SK-N-SH (cell line): ENCODE data around the gene MB.

ENCODE experiments used
- ELF1 ChIP-seq: IDR thresholded peaks from 2 replicates; pipeline ENCODE4 v1.4.0; 2012
- EP300 ChIP-seq, 2 experiments: IDR thresholded peaks; 2 replicates each; pipeline versions ENCODE4 v1.4.0 to v1.6.1; 2012; ENCODE audit warnings: borderline replicate concordance in 1 of 2, low read depth in 1 of 2, low read length in 1 of 2
- FOXJ3 ChIP-seq: sonication (generic); formaldehyde crosslinking; IDR thresholded peaks from 2 replicates; pipeline ENCODE4 v1.5.1; 2020; ENCODE audit warnings: mild to moderate bottlenecking, missing genetic modification reagents
- MXI1 ChIP-seq: IDR thresholded peaks from 2 replicates; pipeline ENCODE4 v1.6.1; 2012; ENCODE audit warnings: mild to moderate bottlenecking, low read depth, low read length, improper control_type of control experiment
- RXRA ChIP-seq: IDR thresholded peaks from 2 replicates; pipeline ENCODE4 v1.4.0; 2012; ENCODE audit warnings: low read depth, mild to moderate bottlenecking, borderline replicate concordance
- ZBTB33 ChIP-seq: IDR thresholded peaks from 2 replicates; pipeline ENCODE4 v1.4.0; 2012; ENCODE audit warnings: low read depth, borderline replicate concordance
- TF ChIP-seq, protein P1 (sequence below): fragments of 150-350 bp; IDR thresholded peaks from 2 replicates; pipeline ENCODE4 v1.6.1; 2017; ENCODE audit warnings: antibody characterized with exemption, low read length, low read depth, borderline replicate concordance
- TF ChIP-seq, protein P2 (sequence below): fragments of 200-600 bp; sonication (generic); IDR thresholded peaks from 2 replicates; pipeline ENCODE4 v1.6.1; 2017; ENCODE audit warnings: antibody characterized with exemption, mild to moderate bottlenecking, moderate library complexity
- TF ChIP-seq, protein P3 (sequence below): IDR thresholded peaks from 2 replicates; pipeline ENCODE4 v1.6.1; 2012; ENCODE audit warnings: mild to moderate bottlenecking, low read depth, low read length, moderate library complexity

DNA sequence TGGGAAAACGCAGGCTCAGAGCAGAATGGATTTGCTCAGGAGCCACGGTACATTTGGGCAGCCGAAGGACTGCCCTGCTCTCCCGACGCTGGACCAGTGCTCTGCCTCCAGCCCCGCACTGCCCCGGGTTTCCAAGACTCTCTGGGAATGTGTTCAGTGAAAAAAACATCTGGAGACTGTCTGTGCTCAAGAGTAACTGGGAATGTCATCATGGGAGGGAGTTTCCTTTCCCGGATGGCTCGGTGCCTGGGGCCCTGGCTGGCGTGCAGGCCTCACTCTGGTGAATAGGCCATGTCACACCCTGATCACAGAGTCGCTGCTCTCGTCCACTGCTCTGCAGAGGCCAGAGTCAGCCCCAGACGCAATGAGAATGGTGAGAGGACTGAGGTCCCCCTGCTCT is 21.3 kb upstream of the MB start:
- TF ChIP-seq, protein P1, sequence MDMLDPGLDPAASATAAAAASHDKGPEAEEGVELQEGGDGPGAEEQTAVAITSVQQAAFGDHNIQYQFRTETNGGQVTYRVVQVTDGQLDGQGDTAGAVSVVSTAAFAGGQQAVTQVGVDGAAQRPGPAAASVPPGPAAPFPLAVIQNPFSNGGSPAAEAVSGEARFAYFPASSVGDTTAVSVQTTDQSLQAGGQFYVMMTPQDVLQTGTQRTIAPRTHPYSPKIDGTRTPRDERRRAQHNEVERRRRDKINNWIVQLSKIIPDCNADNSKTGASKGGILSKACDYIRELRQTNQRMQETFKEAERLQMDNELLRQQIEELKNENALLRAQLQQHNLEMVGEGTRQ: no peak
- TF ChIP-seq MXI1: peak; percentile 60; the same call in 1 of the 2 replicates
- TF ChIP-seq, protein P2, sequence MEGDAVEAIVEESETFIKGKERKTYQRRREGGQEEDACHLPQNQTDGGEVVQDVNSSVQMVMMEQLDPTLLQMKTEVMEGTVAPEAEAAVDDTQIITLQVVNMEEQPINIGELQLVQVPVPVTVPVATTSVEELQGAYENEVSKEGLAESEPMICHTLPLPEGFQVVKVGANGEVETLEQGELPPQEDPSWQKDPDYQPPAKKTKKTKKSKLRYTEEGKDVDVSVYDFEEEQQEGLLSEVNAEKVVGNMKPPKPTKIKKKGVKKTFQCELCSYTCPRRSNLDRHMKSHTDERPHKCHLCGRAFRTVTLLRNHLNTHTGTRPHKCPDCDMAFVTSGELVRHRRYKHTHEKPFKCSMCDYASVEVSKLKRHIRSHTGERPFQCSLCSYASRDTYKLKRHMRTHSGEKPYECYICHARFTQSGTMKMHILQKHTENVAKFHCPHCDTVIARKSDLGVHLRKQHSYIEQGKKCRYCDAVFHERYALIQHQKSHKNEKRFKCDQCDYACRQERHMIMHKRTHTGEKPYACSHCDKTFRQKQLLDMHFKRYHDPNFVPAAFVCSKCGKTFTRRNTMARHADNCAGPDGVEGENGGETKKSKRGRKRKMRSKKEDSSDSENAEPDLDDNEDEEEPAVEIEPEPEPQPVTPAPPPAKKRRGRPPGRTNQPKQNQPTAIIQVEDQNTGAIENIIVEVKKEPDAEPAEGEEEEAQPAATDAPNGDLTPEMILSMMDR: no peak
- no peak for TF ChIP-seq RXRA
- peak in 1 of 2 experiments; percentile 85; a peak in 2 of 4 replicates for TF ChIP-seq EP300 (IDR thresholded peaks at IDR 0.05; ENCODE audit: borderline replicate concordance in 1 of 2, low read depth in 1 of 2, low read length in 1 of 2)
- TF ChIP-seq ZBTB33: no peak
- TF ChIP-seq FOXJ3: peak; percentile 73
- TF ChIP-seq ELF1: no peak
- TF ChIP-seq, protein P3, sequence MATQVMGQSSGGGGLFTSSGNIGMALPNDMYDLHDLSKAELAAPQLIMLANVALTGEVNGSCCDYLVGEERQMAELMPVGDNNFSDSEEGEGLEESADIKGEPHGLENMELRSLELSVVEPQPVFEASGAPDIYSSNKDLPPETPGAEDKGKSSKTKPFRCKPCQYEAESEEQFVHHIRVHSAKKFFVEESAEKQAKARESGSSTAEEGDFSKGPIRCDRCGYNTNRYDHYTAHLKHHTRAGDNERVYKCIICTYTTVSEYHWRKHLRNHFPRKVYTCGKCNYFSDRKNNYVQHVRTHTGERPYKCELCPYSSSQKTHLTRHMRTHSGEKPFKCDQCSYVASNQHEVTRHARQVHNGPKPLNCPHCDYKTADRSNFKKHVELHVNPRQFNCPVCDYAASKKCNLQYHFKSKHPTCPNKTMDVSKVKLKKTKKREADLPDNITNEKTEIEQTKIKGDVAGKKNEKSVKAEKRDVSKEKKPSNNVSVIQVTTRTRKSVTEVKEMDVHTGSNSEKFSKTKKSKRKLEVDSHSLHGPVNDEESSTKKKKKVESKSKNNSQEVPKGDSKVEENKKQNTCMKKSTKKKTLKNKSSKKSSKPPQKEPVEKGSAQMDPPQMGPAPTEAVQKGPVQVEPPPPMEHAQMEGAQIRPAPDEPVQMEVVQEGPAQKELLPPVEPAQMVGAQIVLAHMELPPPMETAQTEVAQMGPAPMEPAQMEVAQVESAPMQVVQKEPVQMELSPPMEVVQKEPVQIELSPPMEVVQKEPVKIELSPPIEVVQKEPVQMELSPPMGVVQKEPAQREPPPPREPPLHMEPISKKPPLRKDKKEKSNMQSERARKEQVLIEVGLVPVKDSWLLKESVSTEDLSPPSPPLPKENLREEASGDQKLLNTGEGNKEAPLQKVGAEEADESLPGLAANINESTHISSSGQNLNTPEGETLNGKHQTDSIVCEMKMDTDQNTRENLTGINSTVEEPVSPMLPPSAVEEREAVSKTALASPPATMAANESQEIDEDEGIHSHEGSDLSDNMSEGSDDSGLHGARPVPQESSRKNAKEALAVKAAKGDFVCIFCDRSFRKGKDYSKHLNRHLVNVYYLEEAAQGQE: no peak
